HEK293T (cell line): ENCODE measurements around the gene DUSP8.

ENCODE experiments used
- ARNT ChIP-seq: fragments of 450-650 bp; IDR thresholded peaks from 2 replicates; pipeline ENCODE4 v1.6.1; 2017; ENCODE audit warnings: mild to moderate bottlenecking
- BHLHE40 ChIP-seq: fragments of 450-650 bp; IDR thresholded peaks from 2 replicates; pipeline ENCODE4 v1.6.1; 2016; ENCODE audit warnings: mild to moderate bottlenecking, moderate library complexity, borderline replicate concordance
- FOXK2 ChIP-seq: fragments of 450-650 bp; IDR thresholded peaks from 2 replicates; pipeline ENCODE4 v1.6.1; 2016; ENCODE audit warnings: mild to moderate bottlenecking
- NFRKB ChIP-seq: fragments of 450-650 bp; IDR thresholded peaks from 2 replicates; pipeline ENCODE4 v1.6.1; 2016; ENCODE audit warnings: mild to moderate bottlenecking, moderate library complexity
- TARDBP ChIP-seq: fragments of 450-650 bp; IDR thresholded peaks from 2 replicates; pipeline ENCODE4 v1.6.1; 2016

DNA sequence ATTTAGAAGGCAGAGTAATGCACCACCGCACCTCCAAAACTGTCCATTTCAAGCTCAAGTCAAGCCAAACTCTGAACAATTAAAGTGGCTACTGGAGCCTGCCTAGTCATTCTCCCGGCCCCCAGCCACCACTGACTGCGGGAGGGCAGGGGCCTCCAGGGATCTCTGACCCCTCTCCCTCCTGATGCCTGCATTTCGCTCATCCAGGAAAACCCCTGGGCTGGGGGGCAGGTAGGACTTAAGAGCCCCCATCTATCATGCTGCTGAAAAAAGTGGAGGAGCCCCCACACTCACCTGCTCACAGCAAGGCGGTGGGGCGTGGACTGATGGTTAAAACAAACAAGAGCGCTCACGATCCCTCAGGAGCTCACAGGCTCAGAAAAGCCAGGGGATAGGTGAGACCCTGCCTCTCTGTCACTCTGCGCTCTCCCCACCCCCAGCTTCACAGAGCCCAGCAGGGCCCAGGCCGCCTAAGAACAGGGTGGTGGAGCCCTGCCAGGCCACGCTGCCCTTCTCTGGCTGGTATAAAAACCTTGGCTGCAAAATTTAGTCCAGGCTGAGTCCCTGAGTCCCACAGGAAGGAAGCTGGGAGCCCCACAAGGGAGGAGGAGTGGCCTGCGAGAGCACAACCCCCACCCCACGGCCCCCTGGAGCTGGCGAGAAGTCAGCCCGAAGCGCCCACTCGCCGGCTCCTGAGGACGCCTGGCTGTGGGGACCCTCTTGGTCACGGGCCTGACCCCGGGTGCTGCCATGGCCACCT, 64.5 kb downstream of the DUSP8 start:
- TF ChIP-seq BHLHE40 (no peak), NFRKB (no peak), FOXK2 (no peak), TARDBP (no peak), ARNT (no peak)
